Upper lobe of left lung (tissue), 4 donors: ENCODE results near the gene SGSM1.

ENCODE experiments used
- CTCF ChIP-seq, 6 experiments: fragments of 450-650 bp in 4 of 6; fragments of 200-600 bp in 2 of 6; sonication (generic) in 2 of 6; IDR thresholded peaks; one replicate each; pipeline ENCODE4 v1.5.1; 2016 to 2019; ENCODE audit warnings: antibody characterized with exemption in 6 of 6
- POLR2A ChIP-seq, 4 donors: fragments of 450-650 bp; IDR thresholded peaks; one replicate each; pipeline ENCODE4 v1.5.1; 2016 to 2017; ENCODE audit warnings: antibody characterized with exemption in 4 of 4, mild to moderate bottlenecking in 2 of 4
- POLR2AphosphoS5 ChIP-seq, 2 donors: sonication (generic); formaldehyde crosslinking; IDR thresholded peaks; one replicate each; pipeline ENCODE4 v1.5.1; 2017; ENCODE audit warnings: antibody characterized with exemption in 2 of 2

DNA sequence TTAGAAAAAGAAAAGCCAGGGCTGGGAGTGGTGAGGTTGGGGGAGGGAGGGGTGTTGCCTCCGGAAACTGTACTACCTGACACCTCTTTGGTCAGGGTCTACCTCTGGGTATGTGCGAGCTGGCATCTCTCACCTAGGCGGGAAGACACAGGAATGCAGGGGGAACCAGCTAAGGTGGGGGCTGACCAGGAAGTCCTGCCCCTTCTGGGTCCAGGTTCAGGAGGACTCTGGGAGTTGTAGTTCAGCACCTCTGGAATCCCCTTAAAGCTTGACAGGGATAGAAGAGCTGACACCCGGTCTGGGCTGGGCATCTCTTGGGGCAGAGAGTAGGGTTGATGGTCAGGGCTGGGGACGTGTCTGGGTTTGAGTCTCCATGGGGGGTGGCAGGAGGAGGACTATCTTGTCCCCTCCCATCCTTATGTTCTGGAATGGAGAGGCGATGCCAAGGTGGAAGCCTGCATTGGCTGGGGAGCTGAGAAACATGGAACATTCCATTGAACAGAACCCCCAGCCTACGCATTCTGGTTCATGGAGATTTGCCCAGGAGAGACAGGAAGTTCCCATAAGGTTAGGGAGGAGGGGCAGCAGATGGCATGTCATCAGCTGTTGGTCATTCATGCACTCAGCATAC lies 144.4 kb downstream of the SGSM1 start:
- TF ChIP-seq POLR2A (IDR thresholded peaks at IDR 0.05) (no peak), CTCF (IDR thresholded peaks at IDR 0.05) (no peak), POLR2AphosphoS5 (IDR thresholded peaks at IDR 0.05) (no peak)
